A673 (cell line): Measurements from ENCODE around the gene SBSN. TPM values are rescaled to one million over a fixed set of nuclear protein-coding genes. Genes with fewer than 3 reads are reported as not detected.

Experiments used
- BruUV-seq: library from RNA; stranded (reverse); fragments of 400-500 nt; replicated peaks from 2 replicates; lab custom pipeline; 2021; lab: Mats Ljungman, UMichigan
- CTCF ChIA-PET: fragments of 300-600 bp; sonication (Branson Sonifier 250); formaldehyde crosslinking; loops from one replicate; lab custom pipeline; 2022; ENCODE audit warnings: antibody characterized with exemption; lab: Charles Lee
- POLR2A ChIA-PET: fragments of 300-600 bp; sonication (Branson Sonifier 250); formaldehyde crosslinking; loops from one replicate; lab custom pipeline; 2022; ENCODE audit warnings: antibody characterized with exemption; ENCODE audit not compliant: low non-redundant PET; lab: Charles Lee
- DNase-seq: peaks from one replicate; pipeline ENCODE4 v3.0.0-alpha.2; 2015; ENCODE audit warnings: low spot score
- H3K27ac ChIP-seq: fragments of 200-600 bp; sonication (generic); 2 replicates; pipeline ENCODE4 v1.5.1; 2016; ENCODE audit warnings: mixed run types, low read depth, mild to moderate bottlenecking, mixed read lengths, antibody characterized with exemption, low read length; ENCODE audit not compliant: poor library complexity, severe bottlenecking
- H3K27me3 ChIP-seq: fragments of 200-600 bp; sonication (generic); replicated peaks from 2 replicates; pipeline ENCODE4 v1.6.1; 2017; ENCODE audit warnings: mixed run types, low read depth, mild to moderate bottlenecking, mixed read lengths, antibody characterized with exemption, low read length; ENCODE audit not compliant: insufficient read depth, poor library complexity
- H3K36me3 ChIP-seq: fragments of 200-600 bp; sonication (generic); 2 replicates; pipeline ENCODE4 v1.6.1; 2016; ENCODE audit warnings: mixed run types, mild to moderate bottlenecking, mixed read lengths, antibody characterized with exemption, low read length; ENCODE audit not compliant: insufficient read depth, poor library complexity, severe bottlenecking
- H3K4me1 ChIP-seq: fragments of 200-600 bp; sonication (generic); 2 replicates; pipeline ENCODE4 v1.6.1; 2017; ENCODE audit warnings: mixed run types, mild to moderate bottlenecking, mixed read lengths, antibody characterized with exemption, low read length; ENCODE audit not compliant: insufficient read depth, poor library complexity, severe bottlenecking
- H3K4me3 ChIP-seq: fragments of 200-600 bp; sonication (generic); 2 replicates; pipeline ENCODE4 v1.5.1; 2016; ENCODE audit warnings: low read depth, mixed run types, mild to moderate bottlenecking, mixed read lengths, low read length; ENCODE audit not compliant: poor library complexity, severe bottlenecking
- H3K9me3 ChIP-seq: fragments of 200-600 bp; sonication (generic); 2 replicates; pipeline ENCODE4 v1.6.1; 2016; ENCODE audit warnings: mixed run types, low read depth, mild to moderate bottlenecking, mixed read lengths, antibody characterized with exemption, low read length; ENCODE audit not compliant: poor library complexity, severe bottlenecking
- CTCF ChIP-seq: fragments of 300-800, 200-600 bp; sonication (generic); conservative IDR thresholded peaks from 2 replicates; pipeline ENCODE4 v1.5.1; 2017; ENCODE audit warnings: low read depth, mild to moderate bottlenecking, antibody characterized with exemption, low read length, moderate library complexity, mixed read lengths
- EZH2 ChIP-seq: fragments of 200-600 bp; sonication (generic); IDR thresholded peaks from 2 replicates; pipeline ENCODE4 v1.6.1; 2017; ENCODE audit warnings: borderline replicate concordance, low read depth, mild to moderate bottlenecking, mixed read lengths, antibody characterized with exemption, low read length; ENCODE audit not compliant: poor library complexity, severe bottlenecking
- intact Hi-C: fragments of 100-400 bp; cut with micrococcal nuclease; formaldehyde crosslinking; loops from one replicate; pipeline ENCODE4 v1.10.0; 2022; ENCODE audit not compliant: unreplicated experiment
- total RNA-seq: library from RNA; stranded (reverse); gene quantifications from 2 replicates; pipeline ENCODE4 v1.2.3, GENCODE V29; 2021

Gene SBSN
- total RNA-seq, 1 experiment from 2014 or later, result not detected

- H3K36me3 ChIP-seq, result no peaks in the 10 kb centered on the region
- no peak for DNase-seq
- H3K9me3 ChIP-seq, result no peaks in the 10 kb centered on the region
- H3K4me1 ChIP-seq, result no peaks in the 10 kb centered on the region
- no peak overlapping the region for H3K4me3 ChIP-seq
- intact Hi-C loops, result no loop called here
- POLR2A ChIA-PET, result no interaction called here
- BruUV-seq, result no TSS peak
- no peak overlapping the region for H3K27ac ChIP-seq
- H3K27me3 ChIP-seq, result no peaks in the 10 kb centered on the region
- TF ChIP-seq CTCF (no peak), EZH2 (no peak)
- CTCF ChIA-PET, result no interaction called here
These were observed 24.6 kb upstream of the SBSN start for GRCh38 chr19:35552534-35553384.

- no peak for TF ChIP-seq CTCF
- TF ChIP-seq EZH2, result no peak
- CTCF ChIA-PET, result no interaction called here
- POLR2A ChIA-PET, result no interaction called here
- Histone ChIP-seq H3K27ac (no peak overlapping the region), H3K4me1 (peaks cover 4% of the 10 kb centered on the region), H3K4me3 (no peak overlapping the region), H3K9me3 (no peaks in the 10 kb centered on the region), H3K36me3 (no peaks in the 10 kb centered on the region), H3K27me3 (no peaks in the 10 kb centered on the region)
- DNase-seq, result no peak
- intact Hi-C loops, result no loop called here
- no TSS peak for BruUV-seq
These were observed 23.1 kb upstream of the SBSN start for GRCh38 chr19:35551091-35551810.

GRCh38 chr19:35549879-35550523 is 21.9 kb upstream of the SBSN start:
- no peak for TF ChIP-seq CTCF
- TF ChIP-seq EZH2, result no peak
- ChIA-PET POLR2A (no interaction called here), CTCF (interaction anchor here (0.5 kb wide), 1 partner anchor 28 kb away, joined by 7 read pairs; no protein-coding TSS in a partner anchor)
- no peaks in the 10 kb centered on the region for H3K36me3 ChIP-seq
- no peak overlapping the region for H3K27ac ChIP-seq
- BruUV-seq, result no TSS peak
- no peaks in the 10 kb centered on the region for H3K27me3 ChIP-seq
- intact Hi-C loops, result loop anchor here (2.0 kb wide), 1 partner anchor 167 kb away; no protein-coding TSS in a partner anchor
- H3K9me3 ChIP-seq, result no peaks in the 10 kb centered on the region
- DNase-seq, result no peak
- peaks cover 4% of the 10 kb centered on the region for H3K4me1 ChIP-seq
- H3K4me3 ChIP-seq, result no peak overlapping the region
